Measurements from ENCODE around the gene YY1AP1. TPM values are rescaled to one million over a fixed set of nuclear protein-coding genes. Genes with fewer than 3 reads are reported as not detected.

Gene YY1AP1
- total and polyA plus RNA-seq, 2 donors from 2014 or later, result 33.4 to 67.1 TPM

- no peak for TF ChIP-seq CTCF (IDR thresholded peaks at IDR 0.05; ENCODE audit: borderline replicate concordance, extremely low read depth, insufficient read depth)
- no peak overlapping the region for H3K27ac ChIP-seq (ENCODE audit: low read depth in 2 of 2, low read length in 2 of 2)
- no peaks in the 10 kb centered on the region for H3K27me3 ChIP-seq (ENCODE audit: control insufficient read depth, insufficient read depth, low read length)
- H3K4me3 ChIP-seq (ENCODE audit: low read length in 3 of 3), result no peak overlapping the region
- H3K9me3 ChIP-seq (ENCODE audit: control insufficient read depth in 2 of 3, insufficient read depth in 1 of 3, low read length in 3 of 3), result no peaks in the 10 kb centered on the region
- H3K9ac ChIP-seq (ENCODE audit: low read length in 3 of 3), result no peak overlapping the region
- no peaks in the 10 kb centered on the region for H3K36me3 ChIP-seq (ENCODE audit: control insufficient read depth in 2 of 3, insufficient read depth in 3 of 3, low read length in 3 of 3)
- no peak for FAIRE-seq
- H3K4me1 ChIP-seq (ENCODE audit: control insufficient read depth in 2 of 3, insufficient read depth in 2 of 3, low read depth in 1 of 3, low read length in 3 of 3), result no peaks in the 10 kb centered on the region
- intact Hi-C loops (cut with DNase I), result no loop called here
- no peak for DNase-seq
Measured at GRCh38 chr1:155651861-155652661, 36.5 kb downstream of the YY1AP1 start.

DNA sequence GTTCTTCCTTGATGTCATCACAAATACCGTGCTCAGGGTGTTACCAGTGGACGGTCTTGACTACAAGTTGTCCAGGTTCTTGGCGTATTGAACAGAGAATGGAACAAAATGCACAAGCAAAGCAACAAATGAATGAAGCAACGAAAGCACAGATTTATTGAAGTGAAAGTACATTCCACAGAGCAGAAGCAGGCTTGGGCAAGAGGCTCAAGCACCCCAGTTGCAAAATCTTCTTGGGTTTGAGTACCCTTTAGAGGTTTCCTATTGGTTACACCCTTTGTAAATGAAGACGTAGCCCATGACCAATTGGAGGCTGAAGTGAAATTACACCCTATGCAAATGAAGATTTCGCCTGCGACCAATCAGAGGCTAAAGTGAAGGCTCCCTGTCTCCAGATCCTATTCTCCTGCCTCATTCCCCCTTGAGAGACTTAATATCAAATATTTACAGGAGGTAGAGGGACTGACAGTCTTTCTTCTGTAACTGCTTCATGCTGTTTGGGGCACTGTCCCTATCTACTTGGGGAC lies 38.3 kb downstream of the YY1AP1 start:
- Histone ChIP-seq H3K9ac (ENCODE audit: low read length in 3 of 3) (no peak overlapping the region), H3K4me1 (ENCODE audit: control insufficient read depth in 2 of 3, insufficient read depth in 2 of 3, low read depth in 1 of 3, low read length in 3 of 3) (no peaks in the 10 kb centered on the region), H3K4me3 (ENCODE audit: low read length in 3 of 3) (no peak overlapping the region), H3K27ac (ENCODE audit: low read depth in 2 of 2, low read length in 2 of 2) (no peak overlapping the region), H3K9me3 (ENCODE audit: control insufficient read depth in 2 of 3, insufficient read depth in 1 of 3, low read length in 3 of 3) (no peaks in the 10 kb centered on the region), H3K27me3 (ENCODE audit: control insufficient read depth, insufficient read depth, low read length) (no peaks in the 10 kb centered on the region), H3K36me3 (ENCODE audit: control insufficient read depth in 2 of 3, insufficient read depth in 3 of 3, low read length in 3 of 3) (no peaks in the 10 kb centered on the region)
- intact Hi-C loops (cut with DNase I), result no loop called here
- DNase-seq (no peak), FAIRE-seq (no peak)
- TF ChIP-seq CTCF (IDR thresholded peaks at IDR 0.05; ENCODE audit: borderline replicate concordance, extremely low read depth, insufficient read depth), result no peak

- Histone ChIP-seq H3K9ac (ENCODE audit: low read length in 3 of 3) (no peak overlapping the region), H3K27ac (ENCODE audit: low read depth in 2 of 2, low read length in 2 of 2) (no peak overlapping the region), H3K36me3 (ENCODE audit: control insufficient read depth in 2 of 3, insufficient read depth in 3 of 3, low read length in 3 of 3) (no peaks in the 10 kb centered on the region), H3K9me3 (ENCODE audit: control insufficient read depth in 2 of 3, insufficient read depth in 1 of 3, low read length in 3 of 3) (no peaks in the 10 kb centered on the region), H3K4me1 (ENCODE audit: control insufficient read depth in 2 of 3, insufficient read depth in 2 of 3, low read depth in 1 of 3, low read length in 3 of 3) (no peaks in the 10 kb centered on the region), H3K27me3 (ENCODE audit: control insufficient read depth, insufficient read depth, low read length) (no peaks in the 10 kb centered on the region), H3K4me3 (ENCODE audit: low read length in 3 of 3) (no peak overlapping the region)
- intact Hi-C loops (cut with DNase I), result no loop called here
- no peak for TF ChIP-seq CTCF (IDR thresholded peaks at IDR 0.05; ENCODE audit: borderline replicate concordance, extremely low read depth, insufficient read depth)
- no peak for DNase-seq
- no peak for FAIRE-seq
Measured at GRCh38 chr1:155649676-155650075, 38.9 kb downstream of the YY1AP1 start.

Data from kidney (tissue), 14 donors.